Neural crest cell (in vitro differentiated cells): ENCODE measurements around the gene RFTN1. TPM values are rescaled to one million over a fixed set of nuclear protein-coding genes. Genes with fewer than 3 reads are reported as not detected.

ENCODE experiments used
- DNase-seq: peaks from one replicate; pipeline ENCODE4 v3.0.0; 2021; ENCODE audit warnings: low read depth, mixed read lengths, low spot score
- H3K27ac Mint-ChIP-seq: one replicate; pipeline ENCODE4 v1.8.0; 2021; ENCODE audit warnings: mild to moderate bottlenecking, mixed read lengths; ENCODE audit not compliant: unreplicated experiment
- H3K27me3 Mint-ChIP-seq: 2 replicates; pipeline ENCODE4 v1.8.0; 2021; ENCODE audit warnings: low read depth, mild to moderate bottlenecking, mixed read lengths
- H3K36me3 Mint-ChIP-seq: 2 replicates; pipeline ENCODE4 v1.8.0; 2021; ENCODE audit warnings: low read depth, mild to moderate bottlenecking, mixed read lengths
- H3K4me1 Mint-ChIP-seq: 2 replicates; pipeline ENCODE4 v1.8.0; 2021; ENCODE audit warnings: mixed read lengths
- H3K4me3 Mint-ChIP-seq: one replicate; pipeline ENCODE4 v1.8.0; 2021; ENCODE audit warnings: mild to moderate bottlenecking, mixed read lengths
- H3K9me3 Mint-ChIP-seq: 2 replicates; pipeline ENCODE4 v1.8.0; 2021; ENCODE audit warnings: mixed read lengths
- CTCF ChIP-seq: fragments of 200-600 bp; sonication (generic); conservative IDR thresholded peaks from 2 replicates; pipeline ENCODE4 v1.5.0; 2021; ENCODE audit warnings: antibody characterized with exemption, mild to moderate bottlenecking
- total RNA-seq: library from RNA; stranded (reverse); gene quantifications from 2 replicates; pipeline ENCODE4 v1.2.1, GENCODE V29; 2021

RFTN1 gene
- total RNA-seq, 1 donor from 2014 or later: 2.0 TPM

GRCh38 chr3:16423947-16424673 lies 89.4 kb downstream of the RFTN1 start:
- Mint-ChIP-seq H3K27ac (no peak overlapping the region), H3K4me1 (peaks cover 8% of the 10 kb centered on the region), H3K27me3 (no peaks in the 10 kb centered on the region), H3K36me3 (no peaks in the 10 kb centered on the region), H3K4me3 (no peak overlapping the region), H3K9me3 (no peaks in the 10 kb centered on the region)
- no peak for TF ChIP-seq CTCF
- DNase-seq: no peak

- Mint-ChIP-seq H3K27ac (no peak overlapping the region), H3K9me3 (no peaks in the 10 kb centered on the region), H3K36me3 (no peaks in the 10 kb centered on the region), H3K4me3 (no peak overlapping the region), H3K27me3 (no peaks in the 10 kb centered on the region), H3K4me1 (peaks cover 10% of the 10 kb centered on the region)
- no peak for DNase-seq
- no peak for TF ChIP-seq CTCF
Measured at GRCh38 chr3:16423298-16423697, 90.2 kb downstream of the RFTN1 start.

GRCh38 chr3:16419640-16420241 lies 93.8 kb downstream of the RFTN1 start:
- H3K4me3 Mint-ChIP-seq: no peak overlapping the region
- no peaks in the 10 kb centered on the region for H3K27me3 Mint-ChIP-seq
- DNase-seq: no peak

GRCh38 chr3:16417945-16418739 lies 95.4 kb downstream of the RFTN1 start:
- H3K27me3 Mint-ChIP-seq: no peaks in the 10 kb centered on the region
- H3K27ac Mint-ChIP-seq: no peak overlapping the region
- no peak for DNase-seq
- H3K4me3 Mint-ChIP-seq: no peak overlapping the region
- no peaks in the 10 kb centered on the region for H3K36me3 Mint-ChIP-seq
- no peak for TF ChIP-seq CTCF
- H3K4me1 Mint-ChIP-seq: peaks cover 13% of the 10 kb centered on the region
- H3K9me3 Mint-ChIP-seq: no peaks in the 10 kb centered on the region

More at GRCh38 chr3:16419640-16420241, 93.8 kb downstream of the RFTN1 start:
- peaks cover 13% of the 10 kb centered on the region for H3K4me1 Mint-ChIP-seq
- TF ChIP-seq CTCF: no peak
- H3K36me3 Mint-ChIP-seq: no peaks in the 10 kb centered on the region
- no peaks in the 10 kb centered on the region for H3K9me3 Mint-ChIP-seq
- H3K27ac Mint-ChIP-seq: no peak overlapping the region

GRCh38 chr3:16415911-16416476 lies 97.5 kb downstream of the RFTN1 start:
- H3K9me3 Mint-ChIP-seq: no peaks in the 10 kb centered on the region
- no peak for DNase-seq
- no peaks in the 10 kb centered on the region for H3K36me3 Mint-ChIP-seq
- H3K4me1 Mint-ChIP-seq: peaks cover 13% of the 10 kb centered on the region
- H3K27me3 Mint-ChIP-seq: no peaks in the 10 kb centered on the region
- H3K27ac Mint-ChIP-seq: no peak overlapping the region
- no peak overlapping the region for H3K4me3 Mint-ChIP-seq
- no peak for TF ChIP-seq CTCF
